ENCODE data around the gene CARD16. TPM values are rescaled to one million over a fixed set of nuclear protein-coding genes. Genes with fewer than 3 reads are reported as not detected.
A peak's percentile ranks its signal among the peaks of the same experiment; 100 is the strongest.

Gene CARD16
- total RNA-seq, 1 donor from 2014 or later, result 97.3 TPM

DNA sequence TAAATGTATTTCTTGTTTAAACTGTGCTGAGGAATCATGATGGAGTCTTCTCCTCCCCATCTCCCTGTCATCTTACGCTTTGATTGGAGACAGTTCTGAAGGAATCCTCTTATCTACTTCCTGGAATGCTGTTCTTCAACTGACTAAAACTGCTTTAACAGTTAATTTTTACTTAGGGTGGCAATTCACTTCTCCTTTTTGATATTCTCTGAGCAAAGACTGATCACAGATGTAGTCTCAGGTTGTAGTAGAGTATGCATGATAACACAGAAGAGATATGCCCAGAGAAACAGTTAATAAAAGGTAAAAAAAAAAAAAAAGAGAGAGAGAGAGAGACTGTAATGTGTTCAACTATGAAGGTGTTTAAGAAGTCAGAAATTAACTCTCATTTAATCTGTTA lies 20.7 kb downstream of the CARD16 start:
- ATAC-seq (no peak), DNase-seq (no peak)
- no peaks in the 10 kb centered on the region for H3K9me3 ChIP-seq
- no peaks in the 10 kb centered on the region for H3K4me1 ChIP-seq
- TF ChIP-seq, protein P1, sequence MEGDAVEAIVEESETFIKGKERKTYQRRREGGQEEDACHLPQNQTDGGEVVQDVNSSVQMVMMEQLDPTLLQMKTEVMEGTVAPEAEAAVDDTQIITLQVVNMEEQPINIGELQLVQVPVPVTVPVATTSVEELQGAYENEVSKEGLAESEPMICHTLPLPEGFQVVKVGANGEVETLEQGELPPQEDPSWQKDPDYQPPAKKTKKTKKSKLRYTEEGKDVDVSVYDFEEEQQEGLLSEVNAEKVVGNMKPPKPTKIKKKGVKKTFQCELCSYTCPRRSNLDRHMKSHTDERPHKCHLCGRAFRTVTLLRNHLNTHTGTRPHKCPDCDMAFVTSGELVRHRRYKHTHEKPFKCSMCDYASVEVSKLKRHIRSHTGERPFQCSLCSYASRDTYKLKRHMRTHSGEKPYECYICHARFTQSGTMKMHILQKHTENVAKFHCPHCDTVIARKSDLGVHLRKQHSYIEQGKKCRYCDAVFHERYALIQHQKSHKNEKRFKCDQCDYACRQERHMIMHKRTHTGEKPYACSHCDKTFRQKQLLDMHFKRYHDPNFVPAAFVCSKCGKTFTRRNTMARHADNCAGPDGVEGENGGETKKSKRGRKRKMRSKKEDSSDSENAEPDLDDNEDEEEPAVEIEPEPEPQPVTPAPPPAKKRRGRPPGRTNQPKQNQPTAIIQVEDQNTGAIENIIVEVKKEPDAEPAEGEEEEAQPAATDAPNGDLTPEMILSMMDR (IDR thresholded peaks at IDR 0.05), result no peak
- H3K27ac ChIP-seq, result no peak overlapping the region
- H3K27me3 ChIP-seq (ENCODE audit: low read depth), result no peaks in the 10 kb centered on the region
- no peak overlapping the region for H3K4me3 ChIP-seq
- intact Hi-C loops (cut with DNase I), result no loop called here
- H3K36me3 ChIP-seq, result peaks cover 41% of the 10 kb centered on the region

DNA sequence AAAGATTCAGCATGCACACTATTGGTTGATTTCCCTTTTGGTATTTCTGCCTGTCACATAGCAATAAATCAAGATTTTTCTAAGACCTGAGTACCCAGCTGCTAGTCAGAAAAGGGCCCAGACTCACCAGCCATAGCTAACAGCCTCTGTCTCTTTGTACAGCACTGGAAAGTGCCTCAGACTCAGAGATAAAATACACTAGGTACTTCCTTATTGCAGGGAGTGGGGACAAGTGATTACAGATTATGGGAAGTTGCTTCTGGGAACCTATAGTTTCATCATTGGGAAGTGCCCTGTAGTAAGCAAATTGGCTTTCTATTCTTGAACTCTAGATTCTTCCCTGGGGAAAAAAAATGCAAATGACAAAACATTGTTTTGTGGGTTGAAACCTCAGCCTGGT lies 22.1 kb downstream of the CARD16 start, which contains the start of gene CASP5:
TSS of gene CASP5 (minus strand) at position 166 of the 400 bp plus-strand sequence. CDS start at position 134, 32 bp downstream.
- intact Hi-C loops (cut with DNase I), result no loop called here
- no peaks in the 10 kb centered on the region for H3K9me3 ChIP-seq
- ATAC-seq (peak; percentile 58 to 68), DNase-seq (no peak)
- H3K27ac ChIP-seq, result peak within 1 kb of the TSS; percentile 31
- no peaks in the 10 kb centered on the region for H3K27me3 ChIP-seq (ENCODE audit: low read depth)
- peak within 1 kb of the TSS; percentile 3 for H3K4me3 ChIP-seq
- no peaks in the 10 kb centered on the region for H3K4me1 ChIP-seq
- peaks cover 27% of the 10 kb centered on the region for H3K36me3 ChIP-seq
- TF ChIP-seq, protein P1 (IDR thresholded peaks at IDR 0.05), result no peak

DNA sequence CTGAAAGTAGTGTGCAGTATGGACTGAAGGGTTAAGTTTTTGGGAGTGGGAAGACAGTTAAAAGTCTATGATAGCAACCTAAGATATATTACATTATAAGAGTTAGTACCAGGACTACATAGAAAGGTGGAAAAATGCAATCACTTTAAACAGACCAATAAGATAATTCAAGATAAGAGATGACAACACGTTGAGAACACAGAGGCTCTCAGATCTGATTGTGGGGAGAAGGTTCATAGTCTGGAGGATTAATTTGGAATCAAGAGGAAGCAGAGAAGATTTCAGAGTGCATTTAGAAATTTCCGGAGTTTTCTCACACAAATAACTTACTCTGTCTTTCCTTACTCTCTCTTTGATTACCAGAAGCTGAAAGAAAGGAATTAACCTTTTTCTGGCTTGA lies 22.6 kb downstream of the CARD16 start:
- ATAC-seq (no peak), DNase-seq (no peak)
- Histone ChIP-seq H3K36me3 (peaks cover 22% of the 10 kb centered on the region), H3K27ac (peak overlapping the region; percentile 31), H3K9me3 (no peaks in the 10 kb centered on the region), H3K4me1 (no peaks in the 10 kb centered on the region), H3K4me3 (peak overlapping the region; percentile 3), H3K27me3 (ENCODE audit: low read depth) (no peaks in the 10 kb centered on the region)
- intact Hi-C loops (cut with DNase I), result no loop called here
- TF ChIP-seq, protein P1 (IDR thresholded peaks at IDR 0.05), result no peak

DNA sequence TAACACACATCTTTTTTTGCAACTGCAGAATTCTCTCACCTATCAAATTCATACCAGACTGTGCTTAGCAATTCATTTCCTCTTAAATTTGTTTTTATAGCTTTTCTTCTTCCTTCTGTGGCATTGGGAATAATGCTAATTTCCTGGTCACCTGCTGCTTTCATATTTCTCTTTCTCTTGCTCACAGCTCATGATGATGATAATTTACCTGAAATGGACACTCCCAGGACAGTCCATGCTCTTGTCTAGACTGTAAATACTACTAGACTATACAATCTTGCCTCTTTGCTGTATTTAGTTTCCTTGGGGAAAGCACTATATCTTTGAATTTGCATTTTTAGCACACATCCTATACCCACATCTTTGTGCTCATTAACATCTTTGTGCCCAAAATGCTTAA lies 37.7 kb downstream of the CARD16 start:
- intact Hi-C loops (cut with DNase I), result no loop called here
- Histone ChIP-seq H3K27ac (no peak overlapping the region), H3K4me3 (no peak overlapping the region), H3K4me1 (no peaks in the 10 kb centered on the region), H3K36me3 (no peaks in the 10 kb centered on the region), H3K9me3 (no peaks in the 10 kb centered on the region), H3K27me3 (ENCODE audit: low read depth) (no peaks in the 10 kb centered on the region)
- DNase-seq, result no peak
- TF ChIP-seq, protein P1 (IDR thresholded peaks at IDR 0.05), result no peak
- no peak for ATAC-seq

DNA sequence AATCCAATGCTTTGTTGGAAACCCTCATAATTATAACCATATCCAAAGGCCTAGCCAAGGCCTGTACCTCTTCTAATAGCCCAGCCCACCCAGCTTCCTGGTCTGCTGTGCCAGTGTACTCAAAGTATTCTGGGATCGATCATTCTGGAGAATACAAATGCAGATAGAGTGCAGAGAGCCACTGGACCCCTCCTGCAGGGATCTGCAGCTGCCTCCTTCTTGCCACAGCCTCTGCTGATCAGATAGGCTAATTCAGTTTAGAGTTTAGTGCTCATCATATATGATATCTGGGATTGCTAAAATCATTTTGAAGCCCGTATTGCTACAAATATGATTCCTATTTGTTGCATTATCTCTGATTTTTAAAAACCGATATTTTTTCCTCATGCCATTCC lies 39.7 kb downstream of the CARD16 start:
- H3K4me3 ChIP-seq, result no peak overlapping the region
- no peaks in the 10 kb centered on the region for H3K9me3 ChIP-seq
- H3K36me3 ChIP-seq, result no peaks in the 10 kb centered on the region
- intact Hi-C loops (cut with DNase I), result no loop called here
- no peak for ATAC-seq
- TF ChIP-seq, protein P1 (IDR thresholded peaks at IDR 0.05), result no peak
- no peak overlapping the region for H3K27ac ChIP-seq
- no peaks in the 10 kb centered on the region for H3K27me3 ChIP-seq (ENCODE audit: low read depth)
- DNase-seq, result no peak
- H3K4me1 ChIP-seq, result no peaks in the 10 kb centered on the region

DNA sequence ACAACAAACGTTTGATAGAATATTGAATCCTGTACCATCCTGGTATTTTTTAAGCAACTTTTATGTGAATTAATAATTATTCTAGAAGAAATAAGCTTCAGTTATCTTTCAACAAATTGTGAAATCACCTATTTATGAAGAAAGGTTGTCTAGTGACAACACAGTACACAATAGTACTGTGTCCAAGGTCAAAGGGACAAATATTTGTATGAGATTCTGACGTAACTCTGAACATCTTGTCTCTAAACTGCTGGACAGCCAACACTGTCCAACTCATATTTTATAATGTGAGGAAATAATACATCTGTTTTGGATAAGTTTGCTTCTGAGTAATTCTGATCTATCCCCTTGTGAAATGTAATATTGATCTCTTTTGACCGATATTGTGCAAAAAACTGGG lies 41.1 kb downstream of the CARD16 start:
- Histone ChIP-seq H3K27ac (no peak overlapping the region), H3K9me3 (no peaks in the 10 kb centered on the region), H3K36me3 (no peaks in the 10 kb centered on the region), H3K4me1 (no peaks in the 10 kb centered on the region), H3K27me3 (ENCODE audit: low read depth) (no peaks in the 10 kb centered on the region), H3K4me3 (no peak overlapping the region)
- TF ChIP-seq, protein P1 (IDR thresholded peaks at IDR 0.05), result no peak
- intact Hi-C loops (cut with DNase I), result no loop called here
- ATAC-seq (no peak), DNase-seq (no peak)

Measured in lower lobe of right lung (tissue), 2 donors.